DOHH2 (cell line): ENCODE measurements around the gene CCNL2.
"Not testable (repeated sequence)": the region's sequence is repeated elsewhere in the genome, so short reads cannot be mapped to it uniquely, and the experiment has no call there.

ENCODE experiments used
- CTCF ChIP-seq: fragments of 200-600 bp; sonication (generic); IDR thresholded peaks from one replicate; pipeline ENCODE4 v1.5.1; 2014; ENCODE audit warnings: antibody characterized with exemption, mild to moderate bottlenecking, low read depth, low read length; ENCODE audit not compliant: poor library complexity, severe bottlenecking
- EZH2phosphoT487 ChIP-seq: fragments of 200-600 bp; sonication (generic); IDR thresholded peaks from 2 replicates; pipeline ENCODE4 v1.6.1; 2017; ENCODE audit warnings: borderline replicate concordance, mild to moderate bottlenecking, antibody characterized with exemption, low read length, moderate library complexity, mixed read lengths

DNA sequence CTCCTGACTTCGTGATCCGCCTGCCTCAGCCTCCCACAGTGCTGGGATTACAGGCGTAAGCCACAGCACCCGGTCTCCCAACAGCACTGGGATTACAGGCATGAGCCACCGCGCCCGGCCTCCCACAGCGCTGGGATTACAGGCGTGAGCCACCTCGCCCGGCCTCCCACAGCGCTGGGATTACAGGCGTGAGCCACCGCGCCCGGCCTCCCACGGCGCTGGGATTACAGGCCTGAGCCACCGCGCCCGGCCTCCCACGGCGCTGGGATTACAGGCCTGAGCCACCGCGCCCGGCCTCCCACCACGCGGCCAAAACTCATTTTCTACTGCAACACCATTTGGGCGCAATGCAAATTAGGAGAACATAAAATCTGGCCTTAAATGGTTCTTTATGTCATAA lies 13.8 kb downstream of the CCNL2 start:
- not testable (repeated sequence) for TF ChIP-seq CTCF, EZH2phosphoT487
